HG03378 (cell line): Measurements from ENCODE around the gene TTL.
A peak's percentile ranks its signal among the peaks of the same experiment; 100 is the strongest.
"Not testable (repeated sequence)": the region's sequence is repeated elsewhere in the genome, so short reads cannot be mapped to it uniquely, and the experiment has no call there.

ENCODE experiments used
- ATAC-seq: cut with Tn5 transposase; IDR thresholded peaks from one replicate; pipeline ENCODE4 v1.9.1; 2021; ENCODE audit warnings: mild to moderate bottlenecking, moderate library complexity; ENCODE audit not compliant: unreplicated experiment

TTL gene

GRCh38 chr2:112481528-112482233 is at the start of gene TTL:
TSS of gene TTL (plus strand) at chr2:112482156. CDS start at chr2:112482345, 189 bp downstream.
- peak; percentile 33 for ATAC-seq

GRCh38 chr2:112432390-112432734 is 49.6 kb upstream of the TTL start:
- ATAC-seq: not testable (repeated sequence)

GRCh38 chr2:112432735-112433479 is 49.0 kb upstream of the TTL start:
- not testable (repeated sequence) for ATAC-seq

- peak; percentile 93 for ATAC-seq
Measured at GRCh38 chr2:112433480-112433879, 48.5 kb upstream of the TTL start, which contains the start of gene RGPD8. TSS of gene RGPD8 (minus strand) at chr2:112433645. CDS start at chr2:112433453, 192 bp downstream.

GRCh38 chr2:112433932-112434730 is 47.8 kb upstream of the TTL start:
- ATAC-seq: no peak

GRCh38 chr2:112434890-112435715 is 46.9 kb upstream of the TTL start:
- not testable (repeated sequence) for ATAC-seq

GRCh38 chr2:112435716-112436431 is 46.1 kb upstream of the TTL start:
- ATAC-seq: not testable (repeated sequence)

GRCh38 chr2:112436993-112437392 is 45.0 kb upstream of the TTL start:
- not testable (repeated sequence) for ATAC-seq

- ATAC-seq: not testable (repeated sequence)
Measured at GRCh38 chr2:112437405-112437831, 44.5 kb upstream of the TTL start.

GRCh38 chr2:112438603-112439261 is 43.2 kb upstream of the TTL start:
- ATAC-seq: not testable (repeated sequence)

GRCh38 chr2:112444256-112444655 is 37.7 kb upstream of the TTL start:
- not testable (repeated sequence) for ATAC-seq

- no peak for ATAC-seq
Measured at GRCh38 chr2:112449854-112450253, 32.1 kb upstream of the TTL start.

GRCh38 chr2:112451317-112451716 is 30.6 kb upstream of the TTL start:
- ATAC-seq: no peak

GRCh38 chr2:112454586-112454985 is 27.4 kb upstream of the TTL start:
- ATAC-seq: no peak

- ATAC-seq: no peak
Measured at GRCh38 chr2:112459372-112459771, 22.6 kb upstream of the TTL start.

GRCh38 chr2:112462178-112462577 is 19.8 kb upstream of the TTL start:
- no peak for ATAC-seq

GRCh38 chr2:112463256-112463655 is 18.7 kb upstream of the TTL start:
- ATAC-seq: no peak

GRCh38 chr2:112465382-112465781 is 16.6 kb upstream of the TTL start:
- no peak for ATAC-seq

GRCh38 chr2:112472547-112473263 is 9.3 kb upstream of the TTL start:
- ATAC-seq: no peak
